Epidermal melanocyte (primary cell): ENCODE results near the gene LRRC7.

Experiments
- DNase-seq: peaks from one replicate; pipeline ENCODE4 v3.0.0; 2011; ENCODE audit warnings: low spot score; ENCODE audit not compliant: insufficient read length

The LRRC7 gene

DNA sequence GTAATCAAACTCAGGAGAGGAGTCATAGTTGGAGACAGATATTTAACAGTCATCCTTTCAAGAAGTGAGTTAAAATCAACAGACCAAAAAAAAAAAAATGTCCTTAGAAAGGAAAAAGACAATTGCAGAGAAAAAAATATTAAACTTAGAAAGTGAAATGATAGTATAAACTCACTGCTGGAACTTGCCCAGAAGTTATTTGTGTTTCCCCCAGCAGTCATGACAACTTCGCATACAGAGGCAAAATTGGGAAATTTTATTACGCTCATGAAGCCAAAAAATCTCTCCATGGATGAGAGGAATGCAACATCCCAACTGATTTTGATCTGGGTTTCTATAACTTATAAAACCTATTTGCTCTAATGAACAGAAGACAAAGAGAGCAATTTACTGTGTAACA is 198.2 kb downstream of the LRRC7 start:
- no peak for DNase-seq

DNA sequence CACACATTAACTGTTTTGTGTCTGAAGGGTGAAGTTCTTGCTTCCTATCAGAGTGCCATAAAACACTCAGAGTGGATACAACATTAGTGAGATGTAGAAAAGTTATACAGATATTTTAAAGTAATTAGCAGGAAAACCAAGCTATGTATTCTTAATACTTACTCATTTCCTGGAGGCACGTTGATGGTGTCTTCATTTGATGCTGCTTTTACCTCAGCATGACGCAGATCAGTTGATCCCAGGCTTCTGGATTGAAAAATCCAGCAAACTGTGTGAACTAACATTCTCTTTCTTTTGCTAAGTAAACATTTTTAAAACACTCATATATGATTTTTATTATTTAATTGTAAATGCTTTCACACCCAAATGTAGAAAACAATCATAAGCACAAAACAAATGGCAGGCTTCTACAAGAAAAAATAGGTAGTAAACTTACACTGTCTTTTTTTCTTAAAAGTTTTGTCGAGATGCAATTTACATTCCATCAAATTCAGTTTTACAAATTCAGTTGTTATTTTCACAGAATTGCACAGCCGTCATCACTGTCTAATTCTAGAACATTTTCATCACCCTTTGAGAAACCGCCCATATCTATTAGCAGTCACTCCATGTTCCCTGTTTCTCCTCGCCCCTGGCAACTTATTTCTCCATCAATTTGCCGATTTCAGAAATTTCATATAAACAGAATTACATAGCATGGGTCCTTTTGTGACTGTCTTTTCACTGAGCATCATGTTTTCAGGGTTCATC is 198.9 kb downstream of the LRRC7 start:
- no peak for DNase-seq

DNA sequence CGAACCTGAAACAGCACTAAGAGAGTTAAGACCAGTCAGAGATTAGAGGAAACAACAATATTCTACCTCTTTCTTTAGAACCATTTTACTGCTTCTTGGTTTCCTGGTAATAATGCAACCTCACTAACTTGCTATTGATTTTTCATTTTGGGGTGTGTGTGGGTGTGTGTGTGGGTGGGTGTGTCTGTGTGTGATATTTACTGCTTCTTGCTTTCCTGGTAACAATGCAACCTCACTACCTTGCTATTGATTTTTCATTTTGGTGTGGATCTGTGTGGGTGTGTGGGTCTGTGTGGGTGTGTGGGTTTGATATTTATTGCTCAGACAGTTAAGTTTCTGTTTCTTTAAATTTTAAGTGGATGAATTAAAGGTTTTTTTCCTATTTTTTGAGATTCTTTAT is 208.8 kb downstream of the LRRC7 start:
- no peak for DNase-seq

DNA sequence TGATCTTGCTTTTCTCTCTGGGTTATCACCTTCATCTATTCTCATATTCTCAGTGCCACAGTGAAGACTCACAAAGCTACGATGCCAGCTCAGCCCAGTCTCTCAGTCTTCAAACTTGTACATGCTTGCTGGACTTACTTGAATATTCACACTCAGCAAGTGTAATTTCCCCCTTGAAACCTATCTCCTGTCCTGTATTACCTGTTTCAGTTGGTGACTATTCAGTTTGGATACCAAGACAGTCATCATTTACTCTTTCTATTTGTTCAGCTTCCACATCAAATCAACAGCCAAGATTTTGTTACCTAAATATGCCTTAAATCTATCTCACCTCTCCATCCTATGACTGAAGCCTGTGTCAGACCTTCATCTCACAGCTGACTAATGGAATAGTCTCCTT is 209.7 kb downstream of the LRRC7 start:
- no peak for DNase-seq

DNA sequence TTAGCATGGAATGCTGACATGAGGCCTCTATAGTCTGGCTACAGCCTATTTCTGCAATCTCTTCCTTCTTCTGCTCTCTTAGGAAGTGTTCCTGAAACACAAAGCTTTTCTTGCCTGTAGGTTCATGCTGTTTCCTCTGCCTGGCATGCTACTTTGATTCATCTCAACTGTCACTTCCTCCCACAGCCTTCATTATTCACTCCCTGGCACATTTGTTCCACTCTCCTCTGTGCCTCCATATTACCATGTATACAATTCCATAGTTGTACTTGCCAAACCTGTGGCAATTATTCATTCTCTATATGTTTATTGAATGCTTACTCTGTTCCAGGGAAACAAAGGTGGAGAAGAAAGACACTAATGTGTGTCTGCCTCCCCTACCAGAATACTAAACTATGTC is 210.2 kb downstream of the LRRC7 start:
- DNase-seq: no peak

DNA sequence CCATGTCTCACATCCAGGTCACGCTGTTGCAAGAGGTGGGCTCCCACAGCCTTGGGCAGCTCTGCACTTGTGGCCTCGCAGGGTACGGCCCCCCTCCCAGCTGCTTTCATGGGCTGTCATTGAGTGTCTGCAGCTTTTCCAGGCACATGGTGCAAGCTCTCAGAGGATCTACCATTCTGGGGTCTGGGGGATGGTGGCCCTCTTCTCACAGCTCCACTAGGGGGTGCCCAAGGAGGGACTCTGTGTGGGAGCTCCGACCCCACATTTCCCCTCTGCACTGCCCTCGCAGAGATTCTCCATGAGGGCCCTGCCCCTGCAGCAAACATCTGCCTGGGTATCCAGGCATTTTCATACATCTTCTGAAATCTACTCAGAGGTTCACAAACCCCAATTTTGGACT is 219.4 kb downstream of the LRRC7 start:
- DNase-seq: no peak

DNA sequence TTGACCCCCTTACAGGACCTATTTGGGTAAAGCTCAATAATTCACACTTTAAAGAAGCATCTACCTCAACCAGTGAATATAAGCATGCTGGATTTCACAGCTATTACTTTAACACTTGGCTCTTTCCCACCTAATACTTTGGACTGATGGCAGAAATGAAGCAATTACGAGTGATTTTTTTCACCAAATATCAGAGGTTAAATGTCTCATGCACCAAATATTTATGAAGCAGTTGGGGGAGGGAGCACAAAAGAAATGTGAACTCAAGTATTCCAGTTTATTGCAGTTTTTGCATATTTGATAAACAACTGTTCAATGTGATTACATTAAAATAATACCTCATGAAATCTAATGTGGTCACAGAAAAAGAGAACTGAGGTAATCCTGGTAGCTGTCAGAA is 223.6 kb downstream of the LRRC7 start:
- no peak for DNase-seq

DNA sequence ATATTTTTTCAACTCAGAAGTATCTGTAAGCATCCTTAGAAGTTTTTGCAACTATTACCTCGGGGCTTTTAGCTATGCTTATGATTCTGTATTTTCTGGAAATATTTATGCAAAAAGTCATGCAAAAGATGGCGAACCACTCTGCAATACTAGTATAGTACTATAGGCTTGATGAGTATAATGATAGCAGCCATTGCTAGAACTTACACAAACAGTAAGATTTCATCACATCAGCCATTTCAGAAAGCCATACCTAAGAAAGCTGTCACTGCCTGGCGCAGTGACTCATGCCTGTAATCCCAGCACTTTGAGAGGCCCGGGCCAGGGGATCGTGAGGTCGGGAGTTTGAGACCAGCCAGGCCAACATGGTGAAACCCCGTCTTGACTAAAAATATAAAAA is 227.1 kb downstream of the LRRC7 start:
- no peak for DNase-seq

DNA sequence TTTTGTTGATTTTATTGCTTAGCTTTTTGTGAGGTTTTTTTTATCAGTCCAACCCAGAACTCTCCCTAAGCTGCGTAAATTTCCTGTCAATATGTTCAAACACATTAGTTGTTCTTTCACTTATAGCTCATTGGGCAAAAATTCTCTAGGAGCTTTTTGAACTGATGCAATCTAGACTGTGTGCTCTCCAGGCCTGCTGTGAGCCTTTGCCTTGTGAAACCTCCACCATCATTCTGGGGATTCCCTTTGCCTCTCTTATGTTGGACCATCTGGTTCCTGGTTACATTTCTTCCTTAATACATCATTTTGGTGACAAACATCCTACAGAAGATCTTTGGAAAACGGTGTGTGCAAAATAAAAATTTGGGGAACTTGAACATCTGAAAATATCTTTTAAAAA is 247.2 kb downstream of the LRRC7 start:
- no peak for DNase-seq

DNA sequence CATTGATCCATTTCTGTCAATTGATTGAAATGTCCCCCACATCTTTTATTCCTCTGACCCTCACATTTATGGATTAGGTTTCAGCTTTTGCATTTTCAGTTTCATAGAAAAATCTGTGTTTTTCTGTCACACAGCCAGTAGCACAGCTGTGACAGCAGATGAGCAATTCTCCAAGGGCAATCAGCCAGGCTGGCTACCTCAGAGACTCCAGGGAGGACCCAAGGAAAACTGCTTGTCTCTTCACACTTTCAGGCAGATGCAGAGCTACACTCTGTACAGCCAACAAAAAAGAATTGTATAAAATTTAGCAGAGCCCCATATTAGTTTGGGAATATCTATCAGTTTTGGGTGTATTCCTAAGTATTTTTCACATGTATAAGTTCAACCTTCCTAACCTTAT is 257.2 kb downstream of the LRRC7 start:
- no peak for DNase-seq

DNA sequence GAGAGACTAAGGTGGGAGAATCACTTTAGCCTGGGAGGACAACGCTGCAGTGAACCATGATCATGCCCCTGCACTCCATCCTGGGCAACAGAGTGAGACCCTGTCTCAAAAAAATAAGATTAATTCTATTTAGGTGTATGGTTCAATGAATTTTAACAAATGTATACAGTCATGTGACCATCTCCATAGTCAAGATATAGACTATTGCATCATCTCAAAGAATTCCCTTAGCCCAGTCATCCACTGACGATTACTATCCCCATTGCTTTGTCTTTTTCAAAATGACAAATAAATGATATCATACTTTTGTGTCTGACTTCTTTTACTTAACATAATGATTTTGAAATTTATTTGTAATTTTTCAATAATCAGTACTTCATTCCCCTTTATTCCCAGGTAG is 260.0 kb downstream of the LRRC7 start:
- DNase-seq: no peak

DNA sequence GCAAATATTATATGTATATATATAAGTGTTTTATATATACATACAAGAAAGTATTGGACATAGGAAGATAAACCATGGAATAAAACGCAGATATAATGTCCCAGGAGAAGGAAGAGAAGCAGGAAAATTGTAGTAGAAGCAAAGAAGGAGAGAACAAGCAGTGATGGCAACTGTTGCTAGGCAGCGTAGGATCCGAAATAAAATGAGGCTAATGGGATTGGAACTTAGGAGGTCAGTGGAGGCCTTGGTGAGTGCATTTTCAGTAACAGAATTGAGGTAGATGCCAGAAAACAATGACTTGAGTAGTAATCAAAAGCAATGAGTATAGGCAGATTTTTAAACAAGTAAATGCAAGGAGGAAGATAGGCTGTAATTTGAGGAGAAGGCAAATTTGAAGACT is 265.8 kb downstream of the LRRC7 start:
- DNase-seq: no peak

DNA sequence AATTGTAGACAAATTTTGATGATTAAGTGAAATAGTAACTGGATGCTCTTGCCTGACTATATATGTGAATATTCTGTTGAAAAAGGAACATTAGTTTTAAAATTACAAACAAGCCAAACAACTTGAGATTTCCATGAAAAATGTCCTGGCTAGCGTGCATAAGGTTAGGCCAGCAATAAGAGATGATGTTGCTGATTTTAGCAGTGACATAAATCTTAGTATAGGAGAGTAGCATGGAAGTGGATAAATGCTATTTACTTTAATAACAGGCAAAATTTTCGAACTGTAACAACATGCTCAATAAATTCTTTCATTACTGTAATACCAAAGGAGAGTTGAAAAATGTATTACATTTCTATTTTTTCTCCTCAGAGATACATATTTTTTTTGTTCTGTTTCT is 266.6 kb downstream of the LRRC7 start:
- no peak for DNase-seq

DNA sequence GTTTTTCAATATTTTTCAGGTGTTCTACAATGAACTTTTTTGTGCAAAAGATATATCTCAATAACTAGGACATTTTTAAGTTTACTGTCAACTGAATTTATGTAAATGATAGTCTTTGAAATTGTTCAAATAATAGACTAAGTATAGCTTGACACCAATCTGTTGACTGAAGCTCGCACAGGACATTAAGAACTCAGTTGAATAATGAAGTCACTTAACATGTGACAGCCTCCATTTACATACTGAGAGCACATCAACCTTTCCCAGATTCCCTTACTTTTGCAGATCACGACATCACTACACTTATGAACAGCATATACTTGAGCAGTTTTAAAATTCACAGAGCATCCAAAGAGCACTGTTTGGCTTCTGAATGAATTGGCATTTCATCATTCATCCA is 268.2 kb downstream of the LRRC7 start:
- no peak for DNase-seq

DNA sequence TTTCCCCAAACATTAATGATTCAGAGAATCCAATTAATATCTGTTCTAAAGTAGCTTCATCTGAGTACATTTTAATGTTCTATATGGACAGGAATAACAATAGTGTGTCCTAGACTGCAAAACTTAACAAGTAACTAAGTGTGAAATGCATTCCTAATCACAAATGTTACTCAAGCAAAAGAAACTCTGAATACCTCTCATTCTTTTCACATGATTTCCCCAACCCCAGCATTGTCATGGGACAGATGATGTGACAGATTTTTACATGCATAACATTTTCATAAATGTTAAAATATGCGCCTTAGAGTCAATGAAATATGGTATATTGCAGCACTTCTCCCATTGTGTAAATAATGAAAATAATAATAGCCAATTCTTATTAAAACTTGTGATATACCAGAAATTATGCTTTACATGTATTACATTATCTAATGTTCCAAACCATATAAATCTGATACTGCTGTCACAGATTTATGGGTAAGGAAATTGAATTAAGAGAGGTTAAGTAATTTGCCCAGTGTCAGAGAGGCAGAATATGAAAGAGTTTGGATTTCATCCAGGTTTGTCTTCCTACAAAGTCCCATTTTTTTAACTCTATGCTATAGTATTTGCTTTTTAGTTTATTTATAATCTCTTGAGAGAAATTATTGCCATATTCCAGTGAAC is 269.4 kb downstream of the LRRC7 start:
- DNase-seq: no peak

DNA sequence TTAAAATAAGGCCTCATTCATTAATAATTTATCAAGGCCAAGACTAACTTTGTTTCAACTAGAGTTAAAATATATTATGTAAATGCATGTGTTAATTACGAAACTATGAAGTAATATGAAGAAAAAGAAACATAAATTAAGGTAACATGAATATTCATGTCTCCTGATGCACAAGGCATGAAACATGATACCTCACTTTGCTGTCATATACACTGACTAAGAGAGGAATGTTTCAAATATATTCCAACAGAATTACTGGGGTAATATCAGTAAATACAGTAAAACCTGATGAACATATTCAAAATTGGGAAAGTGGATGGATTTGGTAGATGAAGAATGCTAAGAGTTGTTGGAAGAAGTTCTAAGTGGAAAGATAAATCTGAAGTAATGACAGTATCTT is 274.6 kb downstream of the LRRC7 start:
- DNase-seq: no peak

DNA sequence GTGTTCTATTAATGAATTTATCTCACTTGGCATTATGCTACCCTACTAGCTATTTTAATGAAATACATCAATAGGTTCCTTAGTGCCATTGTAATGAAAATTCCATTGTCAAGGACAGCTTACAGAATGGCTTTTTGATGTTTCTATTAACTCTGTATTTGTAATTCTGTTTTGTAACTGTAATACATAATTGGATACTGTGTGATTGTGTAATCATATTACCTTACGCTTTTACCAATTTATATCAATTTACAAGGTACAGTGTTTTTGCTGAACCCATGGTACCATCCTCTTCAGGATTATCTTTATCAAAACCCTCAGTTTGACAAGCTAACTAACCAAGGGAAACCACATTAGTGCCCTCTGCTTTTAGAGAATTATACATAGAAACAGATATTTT is 277.9 kb downstream of the LRRC7 start:
- no peak for DNase-seq

DNA sequence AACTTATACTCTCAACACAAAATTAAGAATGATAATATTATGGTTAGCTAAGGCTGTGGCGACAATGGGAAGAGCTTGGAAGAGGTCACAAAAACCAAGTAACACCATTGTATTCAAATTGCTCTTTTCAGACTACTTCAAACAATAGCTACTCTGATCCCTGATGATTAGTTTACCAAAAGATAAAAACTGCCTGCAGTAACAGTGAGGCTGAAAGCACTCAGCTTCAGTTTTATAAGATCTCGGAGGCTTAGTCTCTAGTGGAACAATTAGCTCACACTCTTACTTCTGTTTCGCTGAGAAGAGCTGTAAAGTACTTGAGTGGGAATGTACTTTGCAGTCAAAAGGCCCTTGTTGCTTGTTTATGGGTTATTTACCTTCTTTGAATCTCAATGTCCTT is 278.5 kb downstream of the LRRC7 start:
- no peak for DNase-seq

DNA sequence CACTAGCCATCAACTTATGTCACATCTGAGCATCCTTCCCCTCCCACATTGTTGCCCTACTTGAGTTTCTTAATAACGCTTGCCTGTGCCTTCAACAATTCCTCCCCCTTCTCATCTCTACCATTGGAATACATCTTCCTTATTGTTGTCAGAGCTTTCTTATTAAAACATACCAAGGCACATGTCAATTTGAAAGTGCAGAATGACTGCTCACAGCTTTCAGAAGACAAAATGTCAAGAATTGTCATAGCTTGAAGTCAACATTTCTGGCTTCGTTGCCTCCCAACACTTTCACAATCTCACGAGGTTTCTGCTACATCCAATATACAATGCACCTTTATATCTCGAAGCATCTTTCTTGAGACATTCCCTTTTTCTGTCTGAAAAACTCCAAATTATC is 279.9 kb downstream of the LRRC7 start:
- no peak for DNase-seq

DNA sequence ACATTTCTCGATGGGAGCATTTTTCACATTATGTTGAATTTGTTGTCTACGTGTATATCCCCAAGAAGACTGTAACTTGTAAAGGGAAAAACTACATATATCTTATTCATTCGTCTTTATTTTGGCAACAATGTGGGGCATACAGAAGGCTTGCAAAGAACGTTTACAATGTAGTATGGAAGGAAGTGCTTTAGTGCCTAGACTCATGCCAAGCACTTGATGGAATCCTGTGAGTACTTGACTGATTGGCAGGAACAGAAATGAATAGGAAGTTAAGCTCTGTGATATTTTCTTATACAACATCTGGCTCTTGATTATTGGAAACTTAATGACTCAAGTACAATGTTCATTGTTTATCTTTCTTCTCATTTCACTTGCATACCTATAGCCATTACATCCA is 284.4 kb downstream of the LRRC7 start:
- no peak for DNase-seq

DNA sequence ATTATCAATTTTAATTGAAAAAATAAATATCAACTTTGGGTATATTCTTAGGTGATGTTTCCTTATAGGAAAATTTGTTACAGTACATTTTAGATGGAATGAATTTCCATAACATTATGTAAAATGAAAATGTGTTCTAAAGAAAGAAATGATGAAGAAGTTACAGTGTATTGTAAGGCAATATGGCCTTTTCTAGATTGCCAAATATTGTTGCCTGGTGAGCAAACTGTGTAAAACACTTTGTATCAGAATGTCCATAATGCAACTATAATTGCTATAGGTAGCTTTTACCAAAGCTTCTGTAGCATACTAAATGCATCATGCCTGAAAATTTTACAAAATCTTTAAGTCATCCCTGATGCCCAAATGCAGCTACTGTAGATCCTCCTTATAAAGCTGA is 285.0 kb downstream of the LRRC7 start:
- DNase-seq: no peak

DNA sequence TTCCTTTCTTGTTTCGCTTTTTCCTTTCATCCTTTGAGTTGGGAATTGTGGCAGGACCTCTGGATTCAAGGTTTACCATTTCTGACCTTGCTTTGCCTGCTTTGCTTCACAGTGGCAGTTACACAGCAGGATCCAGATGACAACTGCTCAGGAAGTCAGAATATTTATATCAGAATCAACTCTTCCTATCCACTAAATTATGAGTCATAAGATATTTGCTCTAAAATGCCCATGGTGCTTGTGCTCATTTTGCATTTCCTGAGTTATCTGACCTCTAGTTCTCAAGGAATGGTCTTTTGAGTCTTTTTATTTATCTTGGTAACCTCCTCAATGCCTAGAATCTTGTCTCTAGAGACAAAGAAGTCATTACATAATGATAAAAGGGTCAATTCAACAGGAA is 290.8 kb downstream of the LRRC7 start:
- no peak for DNase-seq

DNA sequence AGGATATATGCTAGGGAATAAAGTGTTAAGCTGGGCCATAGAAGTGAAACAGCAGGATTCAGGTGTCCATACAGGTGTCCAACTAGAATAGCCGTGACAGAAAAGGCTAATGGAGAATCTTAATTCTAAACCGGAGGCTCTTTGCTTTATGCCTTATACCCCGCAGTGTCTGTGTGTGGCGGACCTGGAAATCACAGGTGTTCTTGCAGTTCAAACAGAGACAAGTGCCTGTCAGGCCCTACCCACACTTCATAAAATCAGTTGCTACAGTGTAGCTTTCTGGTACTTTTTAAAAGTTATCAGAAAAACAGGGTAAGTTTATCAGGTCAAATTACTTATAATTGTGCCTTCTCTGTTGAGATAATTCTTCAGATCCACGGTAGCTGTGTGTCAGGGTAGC is 293.9 kb downstream of the LRRC7 start:
- DNase-seq: no peak
